Astrocyte of the cerebellum (primary cell): Measurements from ENCODE around the gene STAT1.

Source experiments
- DNase-seq: peaks from one replicate; pipeline ENCODE4 v3.0.0-alpha.2; 2011; ENCODE audit warnings: low read depth
- H3K4me3 ChIP-seq: 2 replicates; pipeline ENCODE4 v1.5.1; 2011; ENCODE audit warnings: mild to moderate bottlenecking, low read depth, low read length, moderate library complexity
- in situ Hi-C: cut with HindIII; loops from 2 replicates; pipeline ENCODE4 v1.10.0; 2017; ENCODE audit warnings: low sequenced_read_pairs
- TF ChIP-seq, protein P1 (sequence below): IDR thresholded peaks from 2 replicates; pipeline ENCODE4 v1.5.1; 2012; ENCODE audit warnings: low read length, low read depth, moderate library complexity, mild to moderate bottlenecking; ENCODE audit errors: missing control alignments

The STAT1 gene

DNA sequence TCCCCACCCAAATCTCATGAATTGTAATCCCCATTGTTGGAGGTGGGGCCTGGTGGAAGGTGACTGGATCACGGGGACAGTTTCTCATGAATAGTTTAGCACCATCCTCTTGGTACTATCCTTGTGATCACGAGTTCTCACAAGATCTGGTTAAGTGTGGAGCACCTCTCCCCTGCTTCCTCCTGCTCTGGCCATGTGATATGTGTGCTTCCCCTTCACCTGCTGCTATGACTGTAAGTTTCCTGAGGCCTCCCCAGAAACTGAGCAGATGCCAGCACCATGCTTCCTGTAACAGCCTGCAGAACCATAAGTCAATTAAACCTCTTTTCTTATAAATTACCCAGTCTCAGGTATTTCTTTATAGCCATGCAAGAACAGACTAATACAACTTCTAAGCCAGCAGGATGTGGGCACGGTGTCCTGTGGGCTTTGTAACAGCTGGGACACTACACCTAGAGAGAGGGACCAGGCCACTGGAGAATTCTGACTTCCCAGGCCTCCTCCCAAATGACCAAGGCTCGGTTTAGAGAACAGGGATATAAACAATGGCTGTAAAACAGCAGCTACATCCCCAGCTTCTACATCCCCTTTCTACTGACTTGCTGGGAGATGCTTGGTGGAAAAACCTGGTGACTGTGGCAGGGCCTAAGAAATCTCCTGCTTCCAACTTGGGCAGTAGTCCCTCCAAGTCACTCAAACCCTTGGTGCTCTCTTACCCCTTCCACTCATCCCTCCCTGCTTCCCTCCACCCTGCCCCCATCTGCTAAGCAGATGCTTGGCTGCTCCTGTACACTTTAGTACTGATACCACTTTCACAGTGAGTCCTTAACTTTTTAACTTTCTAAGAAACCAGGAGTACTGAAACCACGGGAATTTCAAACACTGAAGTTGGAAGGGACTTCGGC, 10.3 kb downstream of the STAT1 start:
- TF ChIP-seq, protein P1, sequence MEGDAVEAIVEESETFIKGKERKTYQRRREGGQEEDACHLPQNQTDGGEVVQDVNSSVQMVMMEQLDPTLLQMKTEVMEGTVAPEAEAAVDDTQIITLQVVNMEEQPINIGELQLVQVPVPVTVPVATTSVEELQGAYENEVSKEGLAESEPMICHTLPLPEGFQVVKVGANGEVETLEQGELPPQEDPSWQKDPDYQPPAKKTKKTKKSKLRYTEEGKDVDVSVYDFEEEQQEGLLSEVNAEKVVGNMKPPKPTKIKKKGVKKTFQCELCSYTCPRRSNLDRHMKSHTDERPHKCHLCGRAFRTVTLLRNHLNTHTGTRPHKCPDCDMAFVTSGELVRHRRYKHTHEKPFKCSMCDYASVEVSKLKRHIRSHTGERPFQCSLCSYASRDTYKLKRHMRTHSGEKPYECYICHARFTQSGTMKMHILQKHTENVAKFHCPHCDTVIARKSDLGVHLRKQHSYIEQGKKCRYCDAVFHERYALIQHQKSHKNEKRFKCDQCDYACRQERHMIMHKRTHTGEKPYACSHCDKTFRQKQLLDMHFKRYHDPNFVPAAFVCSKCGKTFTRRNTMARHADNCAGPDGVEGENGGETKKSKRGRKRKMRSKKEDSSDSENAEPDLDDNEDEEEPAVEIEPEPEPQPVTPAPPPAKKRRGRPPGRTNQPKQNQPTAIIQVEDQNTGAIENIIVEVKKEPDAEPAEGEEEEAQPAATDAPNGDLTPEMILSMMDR, result no peak
- in situ Hi-C loops, result no loop called here
- DNase-seq, result no peak
- no peak overlapping the region for H3K4me3 ChIP-seq

DNA sequence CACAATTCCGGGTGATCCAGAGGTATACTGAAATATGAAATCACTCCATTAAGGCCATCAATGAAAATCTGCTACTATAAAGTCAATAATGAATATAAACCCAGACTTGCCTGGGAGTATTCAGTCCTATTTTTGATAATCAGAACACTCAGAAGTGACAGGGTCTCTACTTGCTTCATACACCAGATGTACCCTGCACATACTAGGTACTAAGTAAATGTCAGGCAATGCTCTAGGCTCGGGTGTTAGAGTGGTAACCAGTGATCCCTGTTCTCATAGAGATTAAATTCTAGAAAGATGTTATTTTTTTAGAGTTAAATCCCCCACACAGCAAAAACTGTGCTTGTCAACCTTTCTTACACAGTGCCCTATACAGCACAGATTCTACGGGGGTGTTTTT, 12.3 kb downstream of the STAT1 start:
- no peak overlapping the region for H3K4me3 ChIP-seq
- DNase-seq, result no peak
- TF ChIP-seq, protein P1, result no peak
- in situ Hi-C loops, result no loop called here

DNA sequence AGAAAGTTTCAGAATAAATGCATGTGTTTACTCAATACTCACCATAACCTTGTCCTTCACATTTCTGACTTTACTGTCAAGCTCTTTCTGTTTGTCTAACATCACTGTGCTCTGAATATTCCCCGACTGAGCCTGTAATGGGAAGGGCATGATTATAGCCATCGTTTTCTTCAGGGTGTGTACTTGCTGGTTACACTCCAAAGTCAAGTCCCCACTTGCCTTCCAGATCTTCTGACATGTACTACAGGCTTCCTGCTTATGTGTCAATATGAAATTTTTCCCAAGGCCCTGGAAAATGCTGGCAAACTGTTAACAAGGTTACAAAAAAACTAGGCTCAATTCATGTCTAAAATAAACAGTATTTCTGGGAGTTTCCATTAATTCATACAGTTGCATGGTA, 12.9 kb downstream of the STAT1 start:
- in situ Hi-C loops, result no loop called here
- TF ChIP-seq, protein P1, result no peak
- DNase-seq, result no peak
- H3K4me3 ChIP-seq, result no peak overlapping the region

DNA sequence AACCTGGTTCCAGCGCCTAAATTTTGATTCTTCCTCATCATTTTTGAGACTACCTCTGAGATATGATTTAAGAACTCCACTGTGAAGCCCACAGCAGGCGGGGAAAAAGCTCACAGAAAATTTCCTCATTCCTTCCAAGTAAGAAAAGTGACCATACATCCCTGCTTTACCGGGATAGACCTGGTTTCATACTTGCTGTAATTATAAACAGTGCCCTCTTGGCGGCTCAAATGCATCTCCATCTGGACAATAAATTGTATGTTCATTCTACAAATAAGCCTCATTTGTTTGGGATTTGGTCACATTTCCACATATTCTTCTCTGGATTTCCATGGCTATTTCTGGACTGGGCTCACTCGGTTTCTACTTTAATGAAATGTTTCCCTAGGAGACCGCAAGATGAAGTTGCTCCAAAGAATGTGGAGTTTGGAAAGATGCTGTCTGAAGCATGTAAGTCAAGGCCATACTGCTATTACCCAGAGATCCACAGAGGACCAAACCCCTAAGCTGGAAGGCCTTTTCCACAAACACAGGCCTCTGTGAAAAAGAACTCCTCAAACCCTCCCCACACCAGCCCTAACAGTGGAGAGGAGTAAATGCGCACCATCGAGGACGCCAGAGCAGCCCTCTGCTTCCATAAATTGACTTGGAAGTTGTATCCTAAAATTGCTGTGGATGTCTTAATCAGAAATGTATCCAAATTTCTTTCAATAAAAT, 13.9 kb downstream of the STAT1 start:
- no peak overlapping the region for H3K4me3 ChIP-seq
- in situ Hi-C loops, result no loop called here
- TF ChIP-seq, protein P1, result no peak
- DNase-seq, result no peak

DNA sequence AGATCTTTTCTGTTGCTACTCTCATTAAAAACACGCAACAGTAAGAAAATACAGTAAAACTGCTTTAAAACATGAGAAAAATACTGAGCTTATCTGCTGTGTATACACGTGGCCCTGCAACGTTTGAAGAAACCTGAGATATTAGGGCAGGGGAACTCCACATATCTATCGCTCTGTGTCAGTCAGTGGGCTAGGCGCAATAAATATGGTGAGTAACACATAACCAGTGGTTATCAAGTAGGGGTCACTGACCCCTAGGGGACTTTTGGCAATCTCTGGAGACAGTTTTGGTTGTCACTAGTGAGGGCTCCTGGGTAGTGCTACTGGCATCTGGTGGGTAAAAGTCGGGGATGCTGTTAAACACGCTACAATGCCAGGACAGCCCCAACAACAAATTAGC, 14.9 kb downstream of the STAT1 start:
- TF ChIP-seq, protein P1, result no peak
- no peak for DNase-seq
- H3K4me3 ChIP-seq, result no peak overlapping the region
- in situ Hi-C loops, result no loop called here

DNA sequence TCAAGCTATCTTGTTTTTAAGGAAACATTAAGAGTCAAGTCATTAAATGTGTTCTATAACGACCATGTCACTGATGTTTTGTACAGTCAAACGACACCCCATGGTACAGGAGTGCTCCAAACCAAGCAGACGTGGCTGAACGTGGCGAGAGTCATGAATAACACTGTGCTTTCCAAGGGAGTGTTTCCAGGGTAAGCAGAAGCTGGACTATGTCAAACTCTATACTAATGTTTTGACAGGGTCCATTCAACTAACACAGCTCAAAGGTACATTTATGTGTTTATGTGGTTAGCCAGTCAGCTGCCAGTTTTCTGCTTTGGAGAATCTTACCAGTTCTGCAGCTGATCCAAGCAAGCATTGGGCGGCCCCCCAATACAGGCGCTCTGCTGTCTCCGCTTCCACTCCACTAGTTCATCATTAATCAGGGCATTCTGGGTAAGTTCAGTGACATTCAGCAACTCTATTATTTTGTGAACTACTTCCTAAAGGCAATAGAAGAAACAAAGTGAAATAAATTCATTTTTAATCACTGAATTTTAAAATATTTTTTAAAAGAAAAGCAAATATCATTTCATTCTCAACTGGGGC, 16.4 kb downstream of the STAT1 start:
- DNase-seq, result no peak
- no peak overlapping the region for H3K4me3 ChIP-seq
- in situ Hi-C loops, result no loop called here
- TF ChIP-seq, protein P1, result no peak
